Thyroid gland (tissue), 4 donors: Measurements from ENCODE around the gene MMP19. TPM values are rescaled to one million over a fixed set of nuclear protein-coding genes. Genes with fewer than 3 reads are reported as not detected.

Source experiments
- DNase-seq, 2 donors: peaks; one replicate each; pipeline ENCODE4 v3.0.0-alpha.2; 2019
- H3K27ac ChIP-seq, 3 donors: fragments of 200-600 bp; sonication (generic); 1 replicate in 2 of 3; 2 replicates in 1 of 3; pipeline ENCODE4 v1.5.1; 2016 to 2019; ENCODE audit warnings: mild to moderate bottlenecking in 1 of 3, moderate library complexity in 1 of 3
- H3K27me3 ChIP-seq: fragments of 200-600 bp; sonication (generic); one replicate; pipeline ENCODE4 v1.5.1; 2019
- H3K36me3 ChIP-seq, 2 donors: fragments of 200-600 bp; sonication (generic); one replicate each; pipeline ENCODE4 v1.5.1; 2016 to 2019
- H3K4me1 ChIP-seq, 2 donors: fragments of 200-600 bp; sonication (generic); one replicate each; pipeline ENCODE4 v1.5.1; 2017 to 2019
- H3K4me3 ChIP-seq, 3 donors: fragments of 200-600 bp; sonication (generic); replicated peaks in 1 of 3; 1 replicate in 2 of 3; 2 replicates in 1 of 3; pipeline ENCODE4 v1.5.1; 2016; ENCODE audit warnings: mild to moderate bottlenecking in 1 of 3
- H3K9me3 ChIP-seq: fragments of 200-600 bp; sonication (generic); one replicate; pipeline ENCODE4 v1.5.1; 2017
- CTCF ChIP-seq, 6 experiments: fragments of 200-600 bp in 3 of 6; fragments of 450-650 bp in 3 of 6; sonication (generic) in 3 of 6; IDR thresholded peaks; one replicate each; pipeline ENCODE4 v1.5.1; 2016 to 2019; ENCODE audit warnings: antibody characterized with exemption in 6 of 6, mild to moderate bottlenecking in 2 of 6, inconsistent platforms in 1 of 6, moderate library complexity in 1 of 6
- POLR2A ChIP-seq, 2 donors: fragments of 450-650 bp; IDR thresholded peaks; one replicate each; pipeline ENCODE4 v1.6.1; 2017; ENCODE audit warnings: antibody characterized with exemption in 2 of 2, mild to moderate bottlenecking in 2 of 2, moderate library complexity in 1 of 2
- WGBS, 2 donors: methylation state at CpG; one replicate each; pipeline ENCODE4 v1.1.5; 2017; 5-methylcytosine and 5-hydroxymethylcytosine counted together
- intact Hi-C: fragments of 100-400 bp; cut with DNase I; formaldehyde crosslinking; loops from one replicate; pipeline ENCODE4 v1.15.1; 2023
- total RNA-seq, 4 donors: library from RNA; depleted of rRNA; stranded (reverse); fragments of >200 nt; gene quantifications; one replicate each; pipeline ENCODE4 v1.2.3, GENCODE V29; 2016

The MMP19 gene
- total RNA-seq, 4 donors from 2014 or later, result 2.3 to 4.2 (median 3.4) TPM

- intact Hi-C loops, result no loop called here
- Histone ChIP-seq H3K4me1 (peaks cover 42 to 48% of the 10 kb centered on the region in 2 donors), H3K9me3 (no peaks in the 10 kb centered on the region), H3K27ac (peak overlapping the region in 2 of 3 donors; percentile 77 to 91), H3K4me3 (no peak overlapping the region), H3K27me3 (no peaks in the 10 kb centered on the region), H3K36me3 (no peaks in the 10 kb centered on the region)
- DNase-seq, result no peak
- WGBS, 2 donors, result 91% methylated on average over 5 of the region's 5 CpGs
- TF ChIP-seq CTCF (IDR thresholded peaks at IDR 0.05) (no peak), POLR2A (IDR thresholded peaks at IDR 0.05) (no peak)
Observed at GRCh38 chr12:55828357-55828756, 14.4 kb downstream of the MMP19 start.

- intact Hi-C loops, result no loop called here
- WGBS, 2 donors, result 87 to 88% methylated on average over 15 of the region's 15 CpGs
- H3K27ac ChIP-seq, result peak overlapping the region in 1 of 3 donors; percentile 77
- H3K4me3 ChIP-seq, result no peak overlapping the region
- H3K27me3 ChIP-seq, result no peaks in the 10 kb centered on the region
- peaks cover 1 to 5% of the 10 kb centered on the region in 2 donors for H3K36me3 ChIP-seq
- no peak for DNase-seq
- TF ChIP-seq POLR2A (IDR thresholded peaks at IDR 0.05) (no peak), CTCF (IDR thresholded peaks at IDR 0.05) (no peak)
- no peaks in the 10 kb centered on the region for H3K9me3 ChIP-seq
- H3K4me1 ChIP-seq, result peaks cover 42 to 48% of the 10 kb centered on the region in 2 donors
Observed at GRCh38 chr12:55827806-55828205, 14.9 kb downstream of the MMP19 start.

- TF ChIP-seq POLR2A (IDR thresholded peaks at IDR 0.05), result no peak
- no peak for TF ChIP-seq CTCF (IDR thresholded peaks at IDR 0.05)
- H3K4me3 ChIP-seq, result no peak overlapping the region
- no peaks in the 10 kb centered on the region for H3K27me3 ChIP-seq
- peaks cover 32 to 33% of the 10 kb centered on the region in 2 donors for H3K4me1 ChIP-seq
- H3K36me3 ChIP-seq, result peaks cover 29 to 34% of the 10 kb centered on the region in 2 donors
- no peak overlapping the region for H3K27ac ChIP-seq
- no peaks in the 10 kb centered on the region for H3K9me3 ChIP-seq
- 84 to 85% methylated on average over 5 of the region's 5 CpGs for WGBS, 2 donors
- intact Hi-C loops, result no loop called here
- no peak for DNase-seq
Observed at GRCh38 chr12:55824726-55825125, 18.0 kb downstream of the MMP19 start.

- WGBS, 2 donors, result 94 to 96% methylated on average over 4 of the region's 4 CpGs
Observed at GRCh38 chr12:55823419-55823818, 19.3 kb downstream of the MMP19 start.

GRCh38 chr12:55822228-55822627 is 20.5 kb downstream of the MMP19 start:
- 62 to 65% methylated on average over 6 of the region's 6 CpGs for WGBS, 2 donors
- H3K27me3 ChIP-seq, result no peaks in the 10 kb centered on the region
- intact Hi-C loops, result no loop called here
- H3K4me3 ChIP-seq, result no peak overlapping the region
- no peak overlapping the region for H3K27ac ChIP-seq
- no peaks in the 10 kb centered on the region for H3K9me3 ChIP-seq
- DNase-seq, result no peak
- TF ChIP-seq POLR2A (IDR thresholded peaks at IDR 0.05), result no peak
- no peak for TF ChIP-seq CTCF (IDR thresholded peaks at IDR 0.05)
- peaks cover 34 to 36% of the 10 kb centered on the region in 2 donors for H3K36me3 ChIP-seq
- peaks cover 14 to 24% of the 10 kb centered on the region in 2 donors for H3K4me1 ChIP-seq

More at GRCh38 chr12:55823419-55823818, 19.3 kb downstream of the MMP19 start:
- no peak overlapping the region for H3K4me3 ChIP-seq
- peaks cover 34 to 36% of the 10 kb centered on the region in 2 donors for H3K36me3 ChIP-seq
- H3K9me3 ChIP-seq, result no peaks in the 10 kb centered on the region
- no peak overlapping the region for H3K27ac ChIP-seq
- DNase-seq, result no peak
- intact Hi-C loops, result no loop called here
- peaks cover 26 to 36% of the 10 kb centered on the region in 2 donors for H3K4me1 ChIP-seq
- no peaks in the 10 kb centered on the region for H3K27me3 ChIP-seq
- TF ChIP-seq CTCF (IDR thresholded peaks at IDR 0.05), result no peak
- no peak for TF ChIP-seq POLR2A (IDR thresholded peaks at IDR 0.05)
